Measurements from ENCODE around the gene GPHN. TPM values are rescaled to one million over a fixed set of nuclear protein-coding genes. Genes with fewer than 3 reads are reported as not detected.

GPHN gene
- total and polyA plus RNA-seq, 2 of the 8 experiments (the other 6 are each of a cell fraction or from before 2014, with no cell fraction given): 6.0 to 16.0 TPM

GRCh38 chr14:67166450-67166853 is 658.5 kb downstream of the GPHN start (continued):
- no peak for TF ChIP-seq EP300 (IDR thresholded peaks at IDR 0.05; ENCODE audit: borderline replicate concordance in 1 of 2, low read depth in 2 of 2, low read length in 2 of 2)
- no peak for TF ChIP-seq TCF12 (IDR thresholded peaks at IDR 0.05; ENCODE audit: low read depth, low read length)
- TF ChIP-seq, protein P1, sequence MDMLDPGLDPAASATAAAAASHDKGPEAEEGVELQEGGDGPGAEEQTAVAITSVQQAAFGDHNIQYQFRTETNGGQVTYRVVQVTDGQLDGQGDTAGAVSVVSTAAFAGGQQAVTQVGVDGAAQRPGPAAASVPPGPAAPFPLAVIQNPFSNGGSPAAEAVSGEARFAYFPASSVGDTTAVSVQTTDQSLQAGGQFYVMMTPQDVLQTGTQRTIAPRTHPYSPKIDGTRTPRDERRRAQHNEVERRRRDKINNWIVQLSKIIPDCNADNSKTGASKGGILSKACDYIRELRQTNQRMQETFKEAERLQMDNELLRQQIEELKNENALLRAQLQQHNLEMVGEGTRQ (IDR thresholded peaks at IDR 0.05; ENCODE audit: low read length): no peak
- no peak for TF ChIP-seq CTBP2 (IDR thresholded peaks at IDR 0.05; ENCODE audit: borderline replicate concordance, insufficient read depth, insufficient read length, low read length)
- TF ChIP-seq HDAC6 (IDR thresholded peaks at IDR 0.05; ENCODE audit: low read depth, low read length): no peak
- no peak for TF ChIP-seq JUND (IDR thresholded peaks at IDR 0.05; ENCODE audit: low read length)
- TF ChIP-seq RXRA (IDR thresholded peaks at IDR 0.05; ENCODE audit: insufficient read depth, low read depth, low read length): no peak
- TF ChIP-seq MAFK (IDR thresholded peaks at IDR 0.05; ENCODE audit: low read depth, low read length): no peak
- TF ChIP-seq RBBP5 (IDR thresholded peaks at IDR 0.05; ENCODE audit: borderline replicate concordance, low read depth, low read length): no peak
- TF ChIP-seq, protein P2, sequence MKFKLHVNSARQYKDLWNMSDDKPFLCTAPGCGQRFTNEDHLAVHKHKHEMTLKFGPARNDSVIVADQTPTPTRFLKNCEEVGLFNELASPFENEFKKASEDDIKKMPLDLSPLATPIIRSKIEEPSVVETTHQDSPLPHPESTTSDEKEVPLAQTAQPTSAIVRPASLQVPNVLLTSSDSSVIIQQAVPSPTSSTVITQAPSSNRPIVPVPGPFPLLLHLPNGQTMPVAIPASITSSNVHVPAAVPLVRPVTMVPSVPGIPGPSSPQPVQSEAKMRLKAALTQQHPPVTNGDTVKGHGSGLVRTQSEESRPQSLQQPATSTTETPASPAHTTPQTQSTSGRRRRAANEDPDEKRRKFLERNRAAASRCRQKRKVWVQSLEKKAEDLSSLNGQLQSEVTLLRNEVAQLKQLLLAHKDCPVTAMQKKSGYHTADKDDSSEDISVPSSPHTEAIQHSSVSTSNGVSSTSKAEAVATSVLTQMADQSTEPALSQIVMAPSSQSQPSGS (IDR thresholded peaks at IDR 0.05; ENCODE audit: low read length): no peak
- TF ChIP-seq TEAD4 (IDR thresholded peaks at IDR 0.05; ENCODE audit: low read depth, low read length): no peak
- no peak for TF ChIP-seq TAF7 (optimal IDR thresholded peaks at IDR 0.05; ENCODE audit: borderline replicate concordance, low read depth, low read length)
- TF ChIP-seq SAP30 (IDR thresholded peaks at IDR 0.05; ENCODE audit: insufficient read depth, insufficient replicate concordance, low read length): no peak
- TF ChIP-seq, protein P3, sequence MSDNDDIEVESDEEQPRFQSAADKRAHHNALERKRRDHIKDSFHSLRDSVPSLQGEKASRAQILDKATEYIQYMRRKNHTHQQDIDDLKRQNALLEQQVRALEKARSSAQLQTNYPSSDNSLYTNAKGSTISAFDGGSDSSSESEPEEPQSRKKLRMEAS (IDR thresholded peaks at IDR 0.05): no peak
- TF ChIP-seq RNF2 (IDR thresholded peaks at IDR 0.05; ENCODE audit: borderline replicate concordance, low read depth, low read length, missing control alignments, poor library complexity, severe bottlenecking): no peak
- TF ChIP-seq, protein P4, sequence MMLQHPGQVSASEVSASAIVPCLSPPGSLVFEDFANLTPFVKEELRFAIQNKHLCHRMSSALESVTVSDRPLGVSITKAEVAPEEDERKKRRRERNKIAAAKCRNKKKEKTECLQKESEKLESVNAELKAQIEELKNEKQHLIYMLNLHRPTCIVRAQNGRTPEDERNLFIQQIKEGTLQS (IDR thresholded peaks at IDR 0.05; ENCODE audit: insufficient read depth, low read depth, low read length): no peak
- no peak for TF ChIP-seq SP2 (IDR thresholded peaks at IDR 0.05; ENCODE audit: low read length)

All from H1 (cell line).